Cardiac muscle cell (in vitro differentiated cells and primary cell): Measurements from ENCODE around the gene CATSPERZ. TPM values are rescaled to one million over a fixed set of nuclear protein-coding genes. Genes with fewer than 3 reads are reported as not detected.

Experiments used
- DNase-seq, 2 donors: peaks; one replicate each; pipeline versions ENCODE4 v3.0.0 to v3.0.0-alpha.2; 2010 to 2017; ENCODE audit warnings: low read depth in 1 of 2, low spot score in 1 of 2
- H3K27ac ChIP-seq: fragments of 200-600 bp; sonication (generic); 2 replicates; pipeline ENCODE4 v1.5.1; 2016
- H3K27me3 ChIP-seq: fragments of 200-600 bp; sonication (generic); 2 replicates; pipeline ENCODE4 v1.6.0; 2016; ENCODE audit warnings: control low read depth
- H3K36me3 ChIP-seq: fragments of 200-600 bp; sonication (generic); 2 replicates; pipeline ENCODE4 v1.5.1; 2016; ENCODE audit warnings: control low read depth
- H3K4me1 ChIP-seq: fragments of 200-600 bp; sonication (generic); 2 replicates; pipeline ENCODE4 v1.8.1; 2017; ENCODE audit warnings: low read depth, mild to moderate bottlenecking, mixed run types
- H3K4me3 ChIP-seq: fragments of 200-600 bp; sonication (generic); 2 replicates; pipeline ENCODE4 v1.5.1; 2016; ENCODE audit warnings: mild to moderate bottlenecking
- H3K9me3 ChIP-seq: fragments of 200-600 bp; sonication (generic); 2 replicates; pipeline ENCODE4 v1.5.1; 2017; ENCODE audit warnings: low read depth, mild to moderate bottlenecking, control low read depth
- CTCF ChIP-seq: IDR thresholded peaks from 2 replicates; pipeline ENCODE4 v1.5.1; 2012; ENCODE audit warnings: low read depth, mild to moderate bottlenecking, low read length
- polyA plus RNA-seq: library from polyadenylated mRNA; unstranded; fragments of >200 nt; fragmentation: Nextera tagmentation; extraction: Ambion mirVana; gene quantifications from 2 replicates; pipeline ENCODE4 v1.2.1, GENCODE V29; 2016
- total RNA-seq: library from RNA; depleted of rRNA; stranded (reverse); fragments of >200 nt; gene quantifications from 2 replicates; pipeline ENCODE4 v1.2.3, GENCODE V29; 2016

The CATSPERZ gene
- total and polyA plus RNA-seq, 2 experiments from 2014 or later: 0.56 TPM; not detected in 1

GRCh38 chr11:64341429-64341828, 41.3 kb downstream of the CATSPERZ start:
- no peak for DNase-seq
- Histone ChIP-seq H3K4me1 (no peaks in the 10 kb centered on the region), H3K27me3 (no peaks in the 10 kb centered on the region), H3K4me3 (no peak overlapping the region), H3K36me3 (no peaks in the 10 kb centered on the region), H3K9me3 (no peaks in the 10 kb centered on the region), H3K27ac (no peak overlapping the region)
- no peak for TF ChIP-seq CTCF

DNA sequence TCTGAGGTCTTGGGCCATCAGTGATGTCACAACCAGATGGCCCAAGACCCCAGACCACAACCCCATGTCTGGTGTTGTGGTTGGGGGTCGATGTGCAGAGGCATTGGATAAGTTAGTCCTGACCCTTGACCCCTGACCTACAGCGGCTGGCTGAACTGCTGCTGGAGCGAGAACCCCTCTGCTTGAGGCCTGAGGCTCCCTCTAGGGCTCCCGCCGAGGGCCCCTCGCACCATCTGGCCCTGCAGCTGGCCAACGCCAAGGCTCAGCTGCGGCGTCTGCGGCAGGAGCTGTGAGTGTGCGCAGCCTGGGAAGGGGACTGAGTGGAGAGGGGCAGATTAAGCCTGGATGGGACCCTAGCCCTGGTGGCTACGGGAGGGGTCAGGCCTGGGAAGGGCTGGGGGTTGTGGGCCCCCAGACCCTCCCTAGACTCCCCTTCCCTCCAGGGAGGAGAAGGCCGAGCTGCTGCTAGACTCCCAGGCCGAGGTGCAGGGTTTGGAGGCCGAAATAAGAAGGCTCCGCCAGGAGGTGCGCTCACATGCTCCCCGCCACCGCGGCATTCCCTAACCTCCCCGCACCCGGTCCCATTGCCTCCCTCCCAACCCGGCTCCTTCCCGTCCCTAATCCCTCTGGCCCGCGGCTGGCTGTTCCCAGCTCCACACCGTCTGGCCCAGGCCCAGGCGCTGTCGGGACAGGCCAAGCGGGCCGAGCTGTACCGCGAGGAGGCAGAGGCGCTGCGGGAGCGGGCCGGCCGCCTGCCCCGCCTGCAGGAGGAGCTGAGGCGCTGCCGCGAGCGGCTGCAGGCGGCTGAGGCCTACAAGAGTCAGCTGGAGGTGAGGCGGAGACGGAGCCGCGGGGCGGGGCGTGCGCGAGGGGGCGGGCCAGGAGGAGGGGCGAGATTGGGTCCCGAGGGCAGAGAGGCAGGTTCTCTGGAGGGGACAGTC, 42.0 kb downstream of the CATSPERZ start:
- Histone ChIP-seq H3K4me3 (no peak overlapping the region), H3K4me1 (no peaks in the 10 kb centered on the region), H3K9me3 (no peaks in the 10 kb centered on the region), H3K27me3 (no peaks in the 10 kb centered on the region), H3K36me3 (no peaks in the 10 kb centered on the region), H3K27ac (no peak overlapping the region)
- peak; percentile 91 to 93 for DNase-seq
- TF ChIP-seq CTCF: peak; percentile 54

- H3K36me3 ChIP-seq: no peaks in the 10 kb centered on the region
- no peaks in the 10 kb centered on the region for H3K9me3 ChIP-seq
- H3K4me3 ChIP-seq: no peak overlapping the region
- H3K4me1 ChIP-seq: no peaks in the 10 kb centered on the region
- no peaks in the 10 kb centered on the region for H3K27me3 ChIP-seq
- TF ChIP-seq CTCF: no peak
- H3K27ac ChIP-seq: no peak overlapping the region
- no peak for DNase-seq
Observed at GRCh38 chr11:64342869-64343745, 42.9 kb downstream of the CATSPERZ start.

- H3K36me3 ChIP-seq: no peaks in the 10 kb centered on the region
- TF ChIP-seq CTCF: peak; percentile 22
- no peak overlapping the region for H3K4me3 ChIP-seq
- peak in 1 of 2 donors; percentile 33 for DNase-seq
- H3K27ac ChIP-seq: no peak overlapping the region
- H3K27me3 ChIP-seq: no peaks in the 10 kb centered on the region
- peaks cover 4% of the 10 kb centered on the region for H3K4me1 ChIP-seq
- no peaks in the 10 kb centered on the region for H3K9me3 ChIP-seq
Observed at GRCh38 chr11:64343767-64344559, 43.8 kb downstream of the CATSPERZ start.

GRCh38 chr11:64344787-64345186, 44.6 kb downstream of the CATSPERZ start:
- no peaks in the 10 kb centered on the region for H3K9me3 ChIP-seq
- no peaks in the 10 kb centered on the region for H3K36me3 ChIP-seq
- TF ChIP-seq CTCF: no peak
- no peaks in the 10 kb centered on the region for H3K27me3 ChIP-seq
- DNase-seq: no peak
- peaks cover 4% of the 10 kb centered on the region for H3K4me1 ChIP-seq
- H3K27ac ChIP-seq: no peak overlapping the region
- H3K4me3 ChIP-seq: no peak overlapping the region
